Measurements from ENCODE around the gene TIMP3. TPM values are rescaled to one million over a fixed set of nuclear protein-coding genes. Genes with fewer than 3 reads are reported as not detected.

The TIMP3 gene
- total RNA-seq, 1 experiment from 2014 or later: 3.3 TPM

DNA sequence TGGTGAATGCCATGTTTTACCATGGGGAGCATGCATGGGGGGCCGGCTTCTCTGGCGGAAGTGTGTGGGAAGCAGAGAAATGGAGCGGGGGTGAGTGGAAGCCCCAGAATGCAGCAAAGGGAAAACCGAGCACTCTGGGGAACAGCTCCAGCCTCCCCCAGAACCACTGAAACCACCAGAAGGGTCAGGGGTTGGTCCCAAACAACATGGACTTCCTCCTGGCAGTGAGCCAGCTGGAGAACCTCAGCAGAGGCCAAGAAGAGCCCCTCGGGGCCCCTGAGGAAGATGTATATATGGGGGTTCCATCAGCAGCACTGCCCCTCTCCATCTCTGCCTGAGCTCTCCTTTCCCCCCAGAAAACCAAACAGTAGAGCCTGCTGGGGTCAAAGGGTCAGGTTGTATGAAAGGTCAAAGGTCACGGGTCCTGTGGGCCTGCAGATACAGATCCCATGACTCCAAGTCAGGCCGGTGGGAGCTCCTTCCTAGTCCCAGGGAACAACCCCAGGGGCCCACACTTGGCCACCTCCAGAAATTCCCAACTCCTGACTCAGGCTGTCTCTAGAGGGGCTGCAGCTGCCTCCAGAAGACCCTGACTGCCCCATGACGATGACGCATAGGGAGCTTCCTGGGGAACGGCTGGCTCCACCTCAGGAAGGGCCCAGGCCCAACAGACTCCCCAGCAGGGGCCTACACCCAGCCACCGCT lies 48.5 kb upstream of the TIMP3 start (continued):
- TF ChIP-seq, protein P1, sequence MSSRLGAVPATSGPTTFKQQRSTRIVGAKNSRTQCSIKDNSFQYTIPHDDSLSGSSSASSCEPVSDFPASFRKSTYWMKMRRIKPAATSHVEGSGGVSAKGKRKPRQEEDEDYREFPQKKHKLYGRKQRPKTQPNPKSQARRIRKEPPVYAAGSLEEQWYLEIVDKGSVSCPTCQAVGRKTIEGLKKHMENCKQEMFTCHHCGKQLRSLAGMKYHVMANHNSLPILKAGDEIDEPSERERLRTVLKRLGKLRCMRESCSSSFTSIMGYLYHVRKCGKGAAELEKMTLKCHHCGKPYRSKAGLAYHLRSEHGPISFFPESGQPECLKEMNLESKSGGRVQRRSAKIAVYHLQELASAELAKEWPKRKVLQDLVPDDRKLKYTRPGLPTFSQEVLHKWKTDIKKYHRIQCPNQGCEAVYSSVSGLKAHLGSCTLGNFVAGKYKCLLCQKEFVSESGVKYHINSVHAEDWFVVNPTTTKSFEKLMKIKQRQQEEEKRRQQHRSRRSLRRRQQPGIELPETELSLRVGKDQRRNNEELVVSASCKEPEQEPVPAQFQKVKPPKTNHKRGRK (CRISPR knock-in tag; IDR thresholded peaks at IDR 0.05; ENCODE audit: borderline replicate concordance): no peak
- TF ChIP-seq, protein P2, sequence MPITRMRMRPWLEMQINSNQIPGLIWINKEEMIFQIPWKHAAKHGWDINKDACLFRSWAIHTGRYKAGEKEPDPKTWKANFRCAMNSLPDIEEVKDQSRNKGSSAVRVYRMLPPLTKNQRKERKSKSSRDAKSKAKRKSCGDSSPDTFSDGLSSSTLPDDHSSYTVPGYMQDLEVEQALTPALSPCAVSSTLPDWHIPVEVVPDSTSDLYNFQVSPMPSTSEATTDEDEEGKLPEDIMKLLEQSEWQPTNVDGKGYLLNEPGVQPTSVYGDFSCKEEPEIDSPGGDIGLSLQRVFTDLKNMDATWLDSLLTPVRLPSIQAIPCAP (CRISPR knock-in tag; IDR thresholded peaks at IDR 0.05): no peak
- no peak for TF ChIP-seq RELA (CRISPR knock-in tag; IDR thresholded peaks at IDR 0.05; ENCODE audit: borderline replicate concordance)
- TF ChIP-seq, protein P3, sequence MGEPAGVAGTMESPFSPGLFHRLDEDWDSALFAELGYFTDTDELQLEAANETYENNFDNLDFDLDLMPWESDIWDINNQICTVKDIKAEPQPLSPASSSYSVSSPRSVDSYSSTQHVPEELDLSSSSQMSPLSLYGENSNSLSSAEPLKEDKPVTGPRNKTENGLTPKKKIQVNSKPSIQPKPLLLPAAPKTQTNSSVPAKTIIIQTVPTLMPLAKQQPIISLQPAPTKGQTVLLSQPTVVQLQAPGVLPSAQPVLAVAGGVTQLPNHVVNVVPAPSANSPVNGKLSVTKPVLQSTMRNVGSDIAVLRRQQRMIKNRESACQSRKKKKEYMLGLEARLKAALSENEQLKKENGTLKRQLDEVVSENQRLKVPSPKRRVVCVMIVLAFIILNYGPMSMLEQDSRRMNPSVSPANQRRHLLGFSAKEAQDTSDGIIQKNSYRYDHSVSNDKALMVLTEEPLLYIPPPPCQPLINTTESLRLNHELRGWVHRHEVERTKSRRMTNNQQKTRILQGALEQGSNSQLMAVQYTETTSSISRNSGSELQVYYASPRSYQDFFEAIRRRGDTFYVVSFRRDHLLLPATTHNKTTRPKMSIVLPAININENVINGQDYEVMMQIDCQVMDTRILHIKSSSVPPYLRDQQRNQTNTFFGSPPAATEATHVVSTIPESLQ (CRISPR knock-in tag; IDR thresholded peaks at IDR 0.05): no peak
- TF ChIP-seq EMX1 (CRISPR knock-in tag; IDR thresholded peaks at IDR 0.05): no peak
- TF ChIP-seq FOXP1 (CRISPR knock-in tag; IDR thresholded peaks at IDR 0.05; ENCODE audit: borderline replicate concordance): no peak
- no peak for TF ChIP-seq CREM (CRISPR knock-in tag; IDR thresholded peaks at IDR 0.05)

DNA sequence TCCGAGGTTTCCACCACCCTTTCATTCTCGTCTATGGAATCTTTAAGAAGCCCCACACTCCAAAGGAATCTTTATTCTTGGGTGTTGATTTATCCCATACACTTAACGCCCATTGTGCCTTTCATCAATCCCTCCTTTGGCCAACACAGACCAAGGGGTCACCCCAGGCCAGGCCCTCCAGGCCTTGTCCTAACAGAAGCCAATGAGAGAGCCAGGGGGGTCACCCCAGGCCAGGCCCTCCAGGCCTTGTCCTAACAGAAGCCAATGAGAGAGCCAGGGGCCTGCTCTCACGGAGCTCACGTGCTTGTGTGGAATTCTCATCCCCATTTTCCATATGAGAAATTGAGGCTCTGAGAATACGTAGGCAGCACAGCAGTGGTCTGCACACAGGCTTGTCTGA lies 47.9 kb upstream of the TIMP3 start:
- no peak for ATAC-seq

More for the DNA sequence above, 47.9 kb upstream of the TIMP3 start:
- H3K36me3 Mint-ChIP-seq: no peaks in the 10 kb centered on the region
- H3K4me1 Mint-ChIP-seq: no peaks in the 10 kb centered on the region
- ChIA-PET POLR2A (no interaction called here), CTCF (interaction anchor here (0.8 kb wide), 1 partner anchor 23 kb away, joined by 3 read pairs; no protein-coding TSS in a partner anchor)
- DNase-seq (ENCODE audit: low spot score): no peak
- H3K27ac Mint-ChIP-seq: no peak overlapping the region
- TF ChIP-seq, protein P4, sequence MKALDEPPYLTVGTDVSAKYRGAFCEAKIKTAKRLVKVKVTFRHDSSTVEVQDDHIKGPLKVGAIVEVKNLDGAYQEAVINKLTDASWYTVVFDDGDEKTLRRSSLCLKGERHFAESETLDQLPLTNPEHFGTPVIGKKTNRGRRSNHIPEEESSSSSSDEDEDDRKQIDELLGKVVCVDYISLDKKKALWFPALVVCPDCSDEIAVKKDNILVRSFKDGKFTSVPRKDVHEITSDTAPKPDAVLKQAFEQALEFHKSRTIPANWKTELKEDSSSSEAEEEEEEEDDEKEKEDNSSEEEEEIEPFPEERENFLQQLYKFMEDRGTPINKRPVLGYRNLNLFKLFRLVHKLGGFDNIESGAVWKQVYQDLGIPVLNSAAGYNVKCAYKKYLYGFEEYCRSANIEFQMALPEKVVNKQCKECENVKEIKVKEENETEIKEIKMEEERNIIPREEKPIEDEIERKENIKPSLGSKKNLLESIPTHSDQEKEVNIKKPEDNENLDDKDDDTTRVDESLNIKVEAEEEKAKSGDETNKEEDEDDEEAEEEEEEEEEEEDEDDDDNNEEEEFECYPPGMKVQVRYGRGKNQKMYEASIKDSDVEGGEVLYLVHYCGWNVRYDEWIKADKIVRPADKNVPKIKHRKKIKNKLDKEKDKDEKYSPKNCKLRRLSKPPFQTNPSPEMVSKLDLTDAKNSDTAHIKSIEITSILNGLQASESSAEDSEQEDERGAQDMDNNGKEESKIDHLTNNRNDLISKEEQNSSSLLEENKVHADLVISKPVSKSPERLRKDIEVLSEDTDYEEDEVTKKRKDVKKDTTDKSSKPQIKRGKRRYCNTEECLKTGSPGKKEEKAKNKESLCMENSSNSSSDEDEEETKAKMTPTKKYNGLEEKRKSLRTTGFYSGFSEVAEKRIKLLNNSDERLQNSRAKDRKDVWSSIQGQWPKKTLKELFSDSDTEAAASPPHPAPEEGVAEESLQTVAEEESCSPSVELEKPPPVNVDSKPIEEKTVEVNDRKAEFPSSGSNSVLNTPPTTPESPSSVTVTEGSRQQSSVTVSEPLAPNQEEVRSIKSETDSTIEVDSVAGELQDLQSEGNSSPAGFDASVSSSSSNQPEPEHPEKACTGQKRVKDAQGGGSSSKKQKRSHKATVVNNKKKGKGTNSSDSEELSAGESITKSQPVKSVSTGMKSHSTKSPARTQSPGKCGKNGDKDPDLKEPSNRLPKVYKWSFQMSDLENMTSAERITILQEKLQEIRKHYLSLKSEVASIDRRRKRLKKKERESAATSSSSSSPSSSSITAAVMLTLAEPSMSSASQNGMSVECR (CRISPR knock-in tag; IDR thresholded peaks at IDR 0.05; ENCODE audit: borderline replicate concordance): no peak
- TF ChIP-seq RORB (CRISPR knock-in tag; IDR thresholded peaks at IDR 0.05) (no peak), NR3C1 (CRISPR knock-in tag; conservative IDR thresholded peaks at IDR 0.05; ENCODE audit: low read depth) (no peak), KAT7 (CRISPR knock-in tag; IDR thresholded peaks at IDR 0.05; ENCODE audit: borderline replicate concordance) (no peak), NR2C2 (CRISPR knock-in tag; IDR thresholded peaks at IDR 0.05) (no peak), NFYB (CRISPR knock-in tag; conservative IDR thresholded peaks at IDR 0.05; ENCODE audit: low read depth) (no peak), ZNF232 (CRISPR knock-in tag; IDR thresholded peaks at IDR 0.05) (no peak)
- TF ChIP-seq, protein P5, sequence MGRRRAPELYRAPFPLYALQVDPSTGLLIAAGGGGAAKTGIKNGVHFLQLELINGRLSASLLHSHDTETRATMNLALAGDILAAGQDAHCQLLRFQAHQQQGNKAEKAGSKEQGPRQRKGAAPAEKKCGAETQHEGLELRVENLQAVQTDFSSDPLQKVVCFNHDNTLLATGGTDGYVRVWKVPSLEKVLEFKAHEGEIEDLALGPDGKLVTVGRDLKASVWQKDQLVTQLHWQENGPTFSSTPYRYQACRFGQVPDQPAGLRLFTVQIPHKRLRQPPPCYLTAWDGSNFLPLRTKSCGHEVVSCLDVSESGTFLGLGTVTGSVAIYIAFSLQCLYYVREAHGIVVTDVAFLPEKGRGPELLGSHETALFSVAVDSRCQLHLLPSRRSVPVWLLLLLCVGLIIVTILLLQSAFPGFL (CRISPR knock-in tag; IDR thresholded peaks at IDR 0.05; ENCODE audit: borderline replicate concordance): no peak
- TF ChIP-seq, protein P6, sequence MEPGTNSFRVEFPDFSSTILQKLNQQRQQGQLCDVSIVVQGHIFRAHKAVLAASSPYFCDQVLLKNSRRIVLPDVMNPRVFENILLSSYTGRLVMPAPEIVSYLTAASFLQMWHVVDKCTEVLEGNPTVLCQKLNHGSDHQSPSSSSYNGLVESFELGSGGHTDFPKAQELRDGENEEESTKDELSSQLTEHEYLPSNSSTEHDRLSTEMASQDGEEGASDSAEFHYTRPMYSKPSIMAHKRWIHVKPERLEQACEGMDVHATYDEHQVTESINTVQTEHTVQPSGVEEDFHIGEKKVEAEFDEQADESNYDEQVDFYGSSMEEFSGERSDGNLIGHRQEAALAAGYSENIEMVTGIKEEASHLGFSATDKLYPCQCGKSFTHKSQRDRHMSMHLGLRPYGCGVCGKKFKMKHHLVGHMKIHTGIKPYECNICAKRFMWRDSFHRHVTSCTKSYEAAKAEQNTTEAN (CRISPR knock-in tag; IDR thresholded peaks at IDR 0.05): no peak
- TF ChIP-seq, protein P7, sequence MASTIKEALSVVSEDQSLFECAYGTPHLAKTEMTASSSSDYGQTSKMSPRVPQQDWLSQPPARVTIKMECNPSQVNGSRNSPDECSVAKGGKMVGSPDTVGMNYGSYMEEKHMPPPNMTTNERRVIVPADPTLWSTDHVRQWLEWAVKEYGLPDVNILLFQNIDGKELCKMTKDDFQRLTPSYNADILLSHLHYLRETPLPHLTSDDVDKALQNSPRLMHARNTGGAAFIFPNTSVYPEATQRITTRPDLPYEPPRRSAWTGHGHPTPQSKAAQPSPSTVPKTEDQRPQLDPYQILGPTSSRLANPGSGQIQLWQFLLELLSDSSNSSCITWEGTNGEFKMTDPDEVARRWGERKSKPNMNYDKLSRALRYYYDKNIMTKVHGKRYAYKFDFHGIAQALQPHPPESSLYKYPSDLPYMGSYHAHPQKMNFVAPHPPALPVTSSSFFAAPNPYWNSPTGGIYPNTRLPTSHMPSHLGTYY (CRISPR knock-in tag; IDR thresholded peaks at IDR 0.05): no peak
- peaks cover 9% of the 10 kb centered on the region for H3K9me3 Mint-ChIP-seq
- H3K4me3 Mint-ChIP-seq: no peak overlapping the region
- H3K27me3 Mint-ChIP-seq (ENCODE audit: low read depth): no peaks in the 10 kb centered on the region; the same call in 1 of the 2 replicates
